K562 (cell line): ENCODE measurements around the gene GPR183. TPM values are rescaled to one million over a fixed set of nuclear protein-coding genes. Genes with fewer than 3 reads are reported as not detected.

ENCODE experiments used
- CREM ChIP-seq: IDR thresholded peaks from 2 replicates; pipeline ENCODE4 v1.6.1; 2014; ENCODE audit warnings: antibody characterized with exemption, low read depth
- E2F8 ChIP-seq: fragments of 450-650 bp; IDR thresholded peaks from 2 replicates; pipeline ENCODE4 v1.7.1; 2018; ENCODE audit warnings: mild to moderate bottlenecking, low read depth; ENCODE audit not compliant: partially characterized antibody
- EP300 ChIP-seq: IDR thresholded peaks from 2 replicates; pipeline ENCODE4 v1.6.1; 2012; ENCODE audit warnings: low read length, improper control_type of control experiment
- FOSL1 ChIP-seq: fragments of 200-800 bp; sonication (Bioruptor generic); conservative IDR thresholded peaks from 2 replicates; pipeline ENCODE4 v1.6.1; 2016; ENCODE audit warnings: missing genetic modification characterization, missing compliant biosample characterization
- HDAC2 ChIP-seq: fragments of 450-650 bp; IDR thresholded peaks from 2 replicates; pipeline ENCODE4 v1.6.1; 2016; ENCODE audit warnings: mild to moderate bottlenecking
- MNT ChIP-seq, 2 experiments: fragments of 450-650 bp; conservative IDR thresholded peaks; 2 replicates each; pipeline ENCODE4 v1.6.1; 2017; ENCODE audit warnings: mild to moderate bottlenecking in 2 of 2, moderate library complexity in 2 of 2
- POLR2H ChIP-seq: IDR thresholded peaks from 2 replicates; pipeline ENCODE4 v1.6.1; 2016; ENCODE audit warnings: missing genetic modification characterization, low read depth, mild to moderate bottlenecking, control low read depth, missing compliant biosample characterization, moderate library complexity
- RBFOX2 ChIP-seq: fragments of 200-400 bp; formaldehyde crosslinking; IDR thresholded peaks from 2 replicates; pipeline ENCODE4 v1.6.1; 2017; ENCODE audit warnings: low read depth, mild to moderate bottlenecking, low read length, moderate library complexity
- TAF1 ChIP-seq: IDR thresholded peaks from 2 replicates; pipeline ENCODE4 v1.6.1; 2011; ENCODE audit warnings: mild to moderate bottlenecking, low read length, moderate library complexity; ENCODE audit not compliant: insufficient read depth, control insufficient read depth, severe bottlenecking; ENCODE audit errors: extremely low read depth
- TRIM28 ChIP-seq: fragments of 450-650 bp; IDR thresholded peaks from 2 replicates; pipeline ENCODE4 v1.6.1; 2017
- ZFP91 ChIP-seq: sonication (generic); formaldehyde crosslinking; IDR thresholded peaks from 2 replicates; pipeline ENCODE4 v1.8.0; 2022; ENCODE audit warnings: mild to moderate bottlenecking, missing genetic modification reagents
- ZKSCAN3 ChIP-seq: fragments of 250-450 bp; sonication (Bioruptor Pico); IDR thresholded peaks from 2 replicates; pipeline ENCODE4 v1.4.0; 2020
- ZNF217 ChIP-seq: sonication (generic); formaldehyde crosslinking; IDR thresholded peaks from 2 replicates; pipeline ENCODE4 v1.8.0; 2022; ENCODE audit warnings: mild to moderate bottlenecking, missing genetic modification reagents
- ZNF277 ChIP-seq: fragments of 250-450 bp; sonication (Bioruptor Pico); IDR thresholded peaks from 2 replicates; pipeline ENCODE4 v1.8.0; 2022; ENCODE audit warnings: inconsistent platforms, mild to moderate bottlenecking, moderate library complexity, borderline replicate concordance
- ZNF518B ChIP-seq: fragments of 250-450 bp; sonication (Bioruptor Pico); IDR thresholded peaks from 2 replicates; pipeline ENCODE4 v1.5.0; 2021; ENCODE audit warnings: mild to moderate bottlenecking, moderate library complexity
- ZNF766 ChIP-seq: fragments of 200-800 bp; sonication (Bioruptor generic); conservative IDR thresholded peaks from 2 replicates; pipeline ENCODE4 v1.6.1; 2016; ENCODE audit warnings: missing genetic modification characterization, missing compliant biosample characterization
- polyA plus RNA-seq, 8 experiments: library from polyadenylated mRNA; depleted of rRNA in 4 of 8; stranded (reverse) in 5 of 8; unstranded in 3 of 8; fragments of >200 nt; fragmentation: Nextera tagmentation in 2 of 8; fragmentation: Illumina TruSeq in 1 of 8; extraction: Ambion mirVana in 2 of 8; extraction: Trizol in 1 of 8; gene quantifications; 2 replicates each; pipeline versions ENCODE4 v1.2.1 to v1.2.3, GENCODE V29; 2011 to 2014; ENCODE audit warnings: inconsistent platforms in 1 of 8, missing spikeins in 1 of 8
- total RNA-seq, 7 experiments: library from RNA; depleted of rRNA in 6 of 7; stranded (reverse); fragments of >200 nt in 6 of 7; fragmentation: Illumina TruSeq in 2 of 7; extraction: Trizol in 2 of 7; gene quantifications; 2 replicates each; pipeline versions ENCODE4 v1.2.1 to v1.2.3, GENCODE V29; 2011 to 2021; ENCODE audit warnings: low replicate concordance in 1 of 7

The GPR183 gene
- total and polyA plus RNA-seq, 9 of the 15 experiments (the other 6 are each of a cell fraction or from before 2014, with no cell fraction given): 1.3 to 10.2 (median 3.7) TPM

GRCh38 chr13:99307648-99308339 is 595 bp upstream of the GPR183 start (continued):
- TF ChIP-seq E2F8 (no peak), FOSL1 (tag) (peak; percentile 49; the same call in 1 of the 2 replicates), MNT (conservative IDR thresholded peaks at IDR 0.05) (0 out of 4 replicates have a peak, but pooled peaks of 1 of the 2 experiments have one; percentile 20), ZNF277 (no peak), ZFP91 (no peak), HDAC2 (no peak), ZNF766 (CRISPR knock-in tag) (peak; percentile 53; the same call in 1 of the 2 replicates), ZNF518B (CRISPR knock-in tag) (no peak), TAF1 (no peak), POLR2H (no peak), EP300 (peak; percentile 30; the same call in 1 of the 2 replicates), CREM (peak; percentile 21; the same call in 1 of the 2 replicates), RBFOX2 (no peak), ZKSCAN3 (CRISPR knock-in tag) (no peak), TRIM28 (no peak), ZNF217 (CRISPR knock-in tag) (no peak)
